ENCODE data around the gene MAFG. TPM values are rescaled to one million over a fixed set of nuclear protein-coding genes. Genes with fewer than 3 reads are reported as not detected.

The MAFG gene
- total and polyA plus RNA-seq, 2 experiments from 2014 or later = 17.2 to 33.4 TPM

- Histone ChIP-seq H2AFZ (no peak overlapping the region), H3K27ac (ENCODE audit: low read depth) (no peak overlapping the region), H3K4me1 (ENCODE audit: insufficient read depth) (no peaks in the 10 kb centered on the region), H3K36me3 (ENCODE audit: insufficient read depth) (peaks cover 9% of the 10 kb centered on the region; the same call in 1 of the 2 replicates), H3K27me3 (ENCODE audit: insufficient read depth) (no peaks in the 10 kb centered on the region), H3K9me2 (ENCODE audit: insufficient read depth) (no peaks in the 10 kb centered on the region), H4K20me1 (replicated peaks; ENCODE audit: insufficient read depth) (peaks cover 4% of the 10 kb centered on the region), H3F3A (replicated peaks; ENCODE audit: low read depth) (no peaks in the 10 kb centered on the region), H3K4me3 (no peak overlapping the region), H3K79me2 (replicated peaks; ENCODE audit: insufficient read depth) (no peaks in the 10 kb centered on the region), H3K4me2 (no peak overlapping the region)
- TF ChIP-seq ETS1 (IDR thresholded peaks at IDR 0.05) = no peak
- no peak for TF ChIP-seq CREB1 (CRISPR knock-in tag; IDR thresholded peaks at IDR 0.05; ENCODE audit: low read depth)
- no peak for TF ChIP-seq ZNF331 (CRISPR knock-in tag; IDR thresholded peaks at IDR 0.05; ENCODE audit: low read depth)
- TF ChIP-seq JUNB (IDR thresholded peaks at IDR 0.05; ENCODE audit: unreplicated experiment) = no peak
- no peak for TF ChIP-seq CTCF (conservative IDR thresholded peaks at IDR 0.05; ENCODE audit: low read depth in 2 of 2)
- TF ChIP-seq ZNF114 (CRISPR knock-in tag; IDR thresholded peaks at IDR 0.05) = no peak
- no peak for TF ChIP-seq ZNF462 (CRISPR knock-in tag; IDR thresholded peaks at IDR 0.05)
- TF ChIP-seq REST (IDR thresholded peaks at IDR 0.05; ENCODE audit: unreplicated experiment) = no peak
- no peak for TF ChIP-seq POLR2AphosphoS5 (IDR thresholded peaks at IDR 0.05; ENCODE audit: low read depth)
- TF ChIP-seq STAT1 (IDR thresholded peaks at IDR 0.05; ENCODE audit: unreplicated experiment) = no peak
- no peak for TF ChIP-seq NANOG (IDR thresholded peaks at IDR 0.05; ENCODE audit: borderline replicate concordance)
- TF ChIP-seq EZH2 (IDR thresholded peaks at IDR 0.05; ENCODE audit: low read depth, unreplicated experiment) = no peak
- no peak for TF ChIP-seq EZH2phosphoT487 (IDR thresholded peaks at IDR 0.05; ENCODE audit: unreplicated experiment)
- Mint-ChIP-seq H3K9me3 (no peaks in the 10 kb centered on the region), H3K4me1 (no peaks in the 10 kb centered on the region), H3K27me3 (ENCODE audit: insufficient read depth, low read depth, poor library complexity) (peaks cover 15% of the 10 kb centered on the region), H3K4me3 (no peak overlapping the region), H3K27ac (no peak overlapping the region), H3K36me3 (ENCODE audit: low read depth) (peaks cover 51% of the 10 kb centered on the region)
- DNase-seq (ENCODE audit: low spot score) (no peak), ATAC-seq (no peak)
Observed at GRCh38 chr17:81878294-81878693, 49.2 kb downstream of the MAFG start.
